Esophagus muscularis mucosa (tissue), 4 donors: ENCODE data around the gene LBP. TPM values are rescaled to one million over a fixed set of nuclear protein-coding genes. Genes with fewer than 3 reads are reported as not detected.

Source experiments
- DNase-seq: peaks from one replicate; pipeline ENCODE4 v3.0.0-alpha.2; 2017; ENCODE audit errors: extremely low spot score
- H3K27ac ChIP-seq, 4 donors: fragments of 200-600 bp; sonication (generic); replicated peaks in 1 of 4; 1 replicate in 3 of 4; 2 replicates in 1 of 4; pipeline ENCODE4 v1.5.1; 2016 to 2019; ENCODE audit warnings: mild to moderate bottlenecking in 1 of 4
- H3K27me3 ChIP-seq, 4 donors: fragments of 200-600 bp; sonication (generic); one replicate each; pipeline versions ENCODE4 v1.5.1 to v1.6.0; 2016 to 2019
- H3K36me3 ChIP-seq, 4 donors: fragments of 200-600 bp; sonication (generic); one replicate each; pipeline ENCODE4 v1.5.1; 2016 to 2019
- H3K4me1 ChIP-seq, 4 donors: fragments of 200-600 bp; sonication (generic); one replicate each; pipeline ENCODE4 v1.5.1; 2016 to 2019
- H3K4me3 ChIP-seq, 4 donors: fragments of 200-600 bp; sonication (generic); 1 replicate in 2 of 4; 2 replicates in 2 of 4; pipeline ENCODE4 v1.5.1; 2016 to 2019; ENCODE audit warnings: mild to moderate bottlenecking in 4 of 4, moderate library complexity in 1 of 4
- H3K9me3 ChIP-seq, 4 donors: fragments of 200-600 bp; sonication (generic); 1 replicate in 3 of 4; 2 replicates in 1 of 4; pipeline ENCODE4 v1.5.1; 2016 to 2019
- EP300 ChIP-seq: sonication (generic); formaldehyde crosslinking; IDR thresholded peaks from one replicate; pipeline ENCODE4 v1.6.1; 2017; ENCODE audit warnings: antibody characterized with exemption
- POLR2A ChIP-seq: fragments of 450-650 bp; IDR thresholded peaks from one replicate; pipeline ENCODE4 v1.6.1; 2017; ENCODE audit warnings: antibody characterized with exemption, moderate library complexity, mild to moderate bottlenecking, low read depth
- POLR2AphosphoS5 ChIP-seq, 2 donors: sonication (generic); formaldehyde crosslinking; IDR thresholded peaks; one replicate each; pipeline ENCODE4 v1.6.1; 2017; ENCODE audit warnings: antibody characterized with exemption in 2 of 2
- WGBS: methylation state at CpG from one replicate; pipeline ENCODE4 v1.1.5; 2018; 5-methylcytosine and 5-hydroxymethylcytosine counted together
- intact Hi-C: fragments of 100-400 bp; cut with DNase I; formaldehyde crosslinking; loops from one replicate; pipeline ENCODE4 v1.15.1; 2023
- total RNA-seq, 4 donors: library from RNA; depleted of rRNA; stranded (reverse); fragments of >200 nt; gene quantifications; one replicate each; pipeline versions ENCODE4 v1.1.0 to v1.2.1, GENCODE V29; 2016
- TF ChIP-seq, protein P1 (sequence below), 3 experiments: fragments of 200-600 bp in 2 of 3; fragments of 450-650 bp in 1 of 3; sonication (generic) in 2 of 3; IDR thresholded peaks; one replicate each; pipeline ENCODE4 v1.5.1; 2017 to 2019; ENCODE audit warnings: antibody characterized with exemption in 3 of 3, mild to moderate bottlenecking in 2 of 3, moderate library complexity in 1 of 3

LBP gene
- total RNA-seq, 4 donors from 2014 or later = 0.13 to 0.33 TPM; not detected in 2

DNA sequence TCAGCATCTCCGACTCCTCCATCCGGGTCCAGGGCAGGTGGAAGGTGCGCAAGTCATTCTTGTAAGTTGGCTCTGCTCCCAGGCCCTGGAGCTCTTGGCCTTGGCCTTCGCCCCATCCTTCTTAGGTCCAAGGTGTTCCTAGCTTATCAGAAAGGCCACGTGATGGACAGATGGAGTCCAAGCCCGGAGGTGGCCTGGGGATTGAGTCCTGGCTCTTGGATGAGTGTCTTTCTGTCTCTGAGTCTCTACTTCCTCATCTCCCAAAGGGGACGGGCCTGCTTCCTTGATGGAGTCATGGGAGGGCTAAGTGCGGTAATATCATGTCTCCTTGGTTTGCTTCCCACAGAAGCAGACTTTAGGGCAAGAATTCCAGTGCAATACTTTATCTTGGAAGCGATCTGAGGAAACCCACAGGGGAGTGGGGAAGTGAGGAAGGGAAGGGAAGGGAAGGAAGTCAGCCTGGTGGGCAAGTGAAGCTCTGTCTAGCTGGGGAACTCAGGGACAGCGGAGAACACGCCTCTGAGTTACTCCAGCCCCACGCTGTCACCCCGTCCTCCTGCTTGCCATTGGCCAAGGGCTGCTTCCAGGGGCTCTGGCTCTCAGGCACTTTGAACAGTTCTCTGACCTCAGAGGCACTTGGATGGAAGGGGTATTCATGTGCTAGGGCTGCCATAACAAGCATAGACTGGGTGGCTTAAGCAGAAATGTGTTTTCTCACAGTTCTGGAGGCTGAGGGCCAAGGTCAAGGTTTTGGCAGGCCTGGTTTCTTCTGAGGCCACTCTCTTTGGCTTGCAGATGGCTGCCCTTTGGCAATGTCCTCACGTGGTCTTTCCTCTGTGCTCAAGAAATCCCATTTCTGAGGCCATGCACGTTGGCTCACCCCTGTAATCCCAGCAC lies 4.8 kb downstream of the LBP start:
- Histone ChIP-seq H3K4me1 (peaks cover 0 to 8% (median under 1%) of the 10 kb centered on the region in 4 donors), H3K27me3 (peaks cover 0 to 12% (median 0%) of the 10 kb centered on the region in 4 donors), H3K9me3 (no peaks in the 10 kb centered on the region), H3K27ac (peak overlapping the region in 1 of 4 donors; percentile 14), H3K4me3 (no peak overlapping the region), H3K36me3 (no peaks in the 10 kb centered on the region)
- TF ChIP-seq, protein P1, sequence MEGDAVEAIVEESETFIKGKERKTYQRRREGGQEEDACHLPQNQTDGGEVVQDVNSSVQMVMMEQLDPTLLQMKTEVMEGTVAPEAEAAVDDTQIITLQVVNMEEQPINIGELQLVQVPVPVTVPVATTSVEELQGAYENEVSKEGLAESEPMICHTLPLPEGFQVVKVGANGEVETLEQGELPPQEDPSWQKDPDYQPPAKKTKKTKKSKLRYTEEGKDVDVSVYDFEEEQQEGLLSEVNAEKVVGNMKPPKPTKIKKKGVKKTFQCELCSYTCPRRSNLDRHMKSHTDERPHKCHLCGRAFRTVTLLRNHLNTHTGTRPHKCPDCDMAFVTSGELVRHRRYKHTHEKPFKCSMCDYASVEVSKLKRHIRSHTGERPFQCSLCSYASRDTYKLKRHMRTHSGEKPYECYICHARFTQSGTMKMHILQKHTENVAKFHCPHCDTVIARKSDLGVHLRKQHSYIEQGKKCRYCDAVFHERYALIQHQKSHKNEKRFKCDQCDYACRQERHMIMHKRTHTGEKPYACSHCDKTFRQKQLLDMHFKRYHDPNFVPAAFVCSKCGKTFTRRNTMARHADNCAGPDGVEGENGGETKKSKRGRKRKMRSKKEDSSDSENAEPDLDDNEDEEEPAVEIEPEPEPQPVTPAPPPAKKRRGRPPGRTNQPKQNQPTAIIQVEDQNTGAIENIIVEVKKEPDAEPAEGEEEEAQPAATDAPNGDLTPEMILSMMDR (IDR thresholded peaks at IDR 0.05) = no peak
- no peak for TF ChIP-seq EP300
- no peak for TF ChIP-seq POLR2A
- no peak for TF ChIP-seq POLR2AphosphoS5 (IDR thresholded peaks at IDR 0.05)
- 74% methylated on average over 14 of the region's 15 CpGs for WGBS
- no peak for DNase-seq
- intact Hi-C loops = no loop called here

DNA sequence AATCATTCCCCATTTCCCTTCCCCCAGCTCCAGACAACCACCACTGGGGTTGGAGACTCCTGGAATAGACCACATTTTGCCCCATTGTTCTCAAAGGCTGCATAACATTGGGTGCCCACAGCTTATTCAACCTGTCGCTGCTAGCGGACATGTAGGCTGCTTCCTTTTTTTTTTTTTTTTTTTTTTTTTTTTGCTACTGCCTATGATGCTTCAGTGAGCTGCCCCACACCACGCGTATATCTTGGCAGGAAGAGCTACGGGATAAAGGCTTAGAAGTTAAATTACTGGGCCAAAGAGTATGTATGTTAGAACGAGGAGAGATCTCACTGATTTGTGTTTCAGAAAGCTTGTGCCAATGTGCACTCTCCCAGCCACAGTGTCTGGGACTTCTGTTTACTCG lies 7.0 kb downstream of the LBP start:
- intact Hi-C loops = no loop called here
- WGBS = 59% methylated on average over 7 of the region's 7 CpGs

DNA sequence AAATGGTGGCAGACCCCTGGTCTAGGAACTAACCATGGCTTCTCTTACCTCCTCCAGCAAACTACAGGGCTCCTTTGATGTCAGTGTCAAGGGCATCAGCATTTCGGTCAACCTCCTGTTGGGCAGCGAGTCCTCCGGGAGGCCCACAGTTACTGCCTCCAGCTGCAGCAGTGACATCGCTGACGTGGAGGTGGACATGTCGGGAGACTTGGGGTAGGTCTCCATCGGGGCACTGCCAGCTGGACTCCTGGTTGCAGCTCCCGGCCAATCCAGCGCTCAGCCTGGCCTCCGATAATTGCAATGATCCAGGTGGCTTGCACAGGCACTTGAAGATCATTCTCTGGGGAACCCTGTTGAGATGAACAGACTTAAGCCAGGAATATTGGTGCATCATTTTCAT lies 7.9 kb downstream of the LBP start:
- DNase-seq = no peak
- Histone ChIP-seq H3K9me3 (no peaks in the 10 kb centered on the region), H3K36me3 (no peaks in the 10 kb centered on the region), H3K27me3 (peaks cover 0 to 5% (median 0%) of the 10 kb centered on the region in 4 donors), H3K27ac (no peak overlapping the region), H3K4me3 (no peak overlapping the region), H3K4me1 (peaks cover 0 to 8% (median 2%) of the 10 kb centered on the region in 4 donors)
- no peak for TF ChIP-seq POLR2A
- TF ChIP-seq, protein P1 (IDR thresholded peaks at IDR 0.05) = no peak
- TF ChIP-seq POLR2AphosphoS5 (IDR thresholded peaks at IDR 0.05) = no peak
- TF ChIP-seq EP300 = no peak
- WGBS = 100% methylated on average over 3 of the region's 10 CpGs
- intact Hi-C loops = no loop called here

More for the DNA sequence above, 7.0 kb downstream of the LBP start:
- Histone ChIP-seq H3K4me3 (no peak overlapping the region), H3K27ac (no peak overlapping the region), H3K27me3 (peaks cover 0 to 5% (median 0%) of the 10 kb centered on the region in 4 donors), H3K9me3 (no peaks in the 10 kb centered on the region), H3K36me3 (no peaks in the 10 kb centered on the region), H3K4me1 (peaks cover 0 to 8% (median 2%) of the 10 kb centered on the region in 4 donors)
- no peak for DNase-seq
- TF ChIP-seq, protein P1 (IDR thresholded peaks at IDR 0.05) = no peak
- TF ChIP-seq POLR2A = no peak
- no peak for TF ChIP-seq EP300
- no peak for TF ChIP-seq POLR2AphosphoS5 (IDR thresholded peaks at IDR 0.05)

DNA sequence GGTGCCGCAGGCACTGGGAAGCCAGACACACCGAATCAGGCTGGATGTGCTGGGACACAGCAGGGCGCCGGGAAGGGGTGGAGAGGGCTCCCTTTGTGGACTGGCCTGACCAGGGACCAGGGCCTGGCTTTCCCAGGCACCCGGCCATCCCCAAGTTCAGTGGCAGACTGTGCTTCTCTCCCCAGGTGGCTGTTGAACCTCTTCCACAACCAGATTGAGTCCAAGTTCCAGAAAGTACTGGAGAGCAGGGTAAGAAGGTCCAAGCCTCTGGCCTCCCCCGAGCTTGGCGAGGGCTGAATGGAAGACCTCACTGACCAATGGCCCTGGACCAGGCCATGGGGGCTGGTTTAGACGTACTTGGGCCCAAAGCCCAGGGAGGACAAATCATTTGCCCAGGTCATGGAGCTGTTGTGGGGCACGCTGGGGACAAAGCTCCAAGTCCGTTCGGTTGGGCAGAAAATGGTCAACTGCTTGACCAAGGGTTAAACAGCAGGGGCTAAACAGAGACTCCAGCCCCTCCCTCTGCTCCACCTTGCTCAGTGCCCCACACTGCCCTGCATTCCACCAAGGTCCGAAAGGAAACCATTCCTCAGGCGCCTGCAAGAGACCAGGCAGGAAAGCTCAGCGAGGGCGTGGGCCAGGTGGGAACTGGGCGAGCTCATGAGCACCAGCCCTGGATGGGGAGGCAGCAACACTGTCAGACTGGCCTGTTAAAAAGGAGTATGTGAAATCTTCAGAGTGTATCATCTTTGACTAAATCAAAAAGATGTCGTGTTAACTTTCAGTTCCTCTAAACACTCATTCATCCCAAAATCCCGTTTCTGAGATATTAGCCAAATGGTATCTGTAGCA lies 9.1 kb downstream of the LBP start:
- H3K4me1 ChIP-seq = peaks cover 0 to 8% (median 2%) of the 10 kb centered on the region in 4 donors
- no peak for DNase-seq
- no peaks in the 10 kb centered on the region for H3K9me3 ChIP-seq
- TF ChIP-seq EP300 (no peak), POLR2AphosphoS5 (IDR thresholded peaks at IDR 0.05) (no peak), POLR2A (no peak)
- TF ChIP-seq, protein P1 (IDR thresholded peaks at IDR 0.05) = no peak
- H3K27me3 ChIP-seq = no peaks in the 10 kb centered on the region
- no peak overlapping the region for H3K27ac ChIP-seq
- intact Hi-C loops = no loop called here
- 69% methylated on average over 15 of the region's 18 CpGs for WGBS
- no peaks in the 10 kb centered on the region for H3K36me3 ChIP-seq
- no peak overlapping the region for H3K4me3 ChIP-seq
